GM21825 (cell line): ENCODE results near the gene COPB2.
"Not testable (repeated sequence)": the region's sequence is repeated elsewhere in the genome, so short reads cannot be mapped to it uniquely, and the experiment has no call there.

Experiments used
- ATAC-seq: cut with Tn5 transposase; IDR thresholded peaks from one replicate; pipeline ENCODE4 v1.9.1; 2021; ENCODE audit warnings: mild to moderate bottlenecking, moderate library complexity; ENCODE audit not compliant: unreplicated experiment

The COPB2 gene

GRCh38 chr3:139389552-139390368 is at the start of gene COPB2:
Gene COPB2, minus strand, starts transcription at chr3:139389647. Its CDS starts 97 bp downstream, at chr3:139389550.
- ATAC-seq: peak; percentile 98

GRCh38 chr3:139434764-139435307 is 45.4 kb upstream of the COPB2 start:
- ATAC-seq: no peak

- no peak for ATAC-seq
Observed at GRCh38 chr3:139434228-139434627, 44.8 kb upstream of the COPB2 start.

GRCh38 chr3:139433089-139433488 is 43.6 kb upstream of the COPB2 start:
- ATAC-seq: no peak

- no peak for ATAC-seq
Observed at GRCh38 chr3:139430493-139430892, 41.0 kb upstream of the COPB2 start.

- no peak for ATAC-seq
Observed at GRCh38 chr3:139427283-139428060, 38.0 kb upstream of the COPB2 start.

- ATAC-seq: no peak
Observed at GRCh38 chr3:139425745-139426400, 36.4 kb upstream of the COPB2 start.

GRCh38 chr3:139423232-139423631 is 33.8 kb upstream of the COPB2 start:
- ATAC-seq: no peak

- ATAC-seq: no peak
Observed at GRCh38 chr3:139421460-139421859, 32.0 kb upstream of the COPB2 start.

GRCh38 chr3:139421040-139421439 is 31.6 kb upstream of the COPB2 start:
- no peak for ATAC-seq

GRCh38 chr3:139418144-139418543 is 28.7 kb upstream of the COPB2 start:
- ATAC-seq: no peak

GRCh38 chr3:139416275-139416674 is 26.8 kb upstream of the COPB2 start:
- no peak for ATAC-seq

GRCh38 chr3:139414608-139415224 is 25.3 kb upstream of the COPB2 start:
- ATAC-seq: no peak

- not testable (repeated sequence) for ATAC-seq
Observed at GRCh38 chr3:139412891-139413290, 23.4 kb upstream of the COPB2 start.

GRCh38 chr3:139401155-139401554 is 11.7 kb upstream of the COPB2 start:
- not testable (repeated sequence) for ATAC-seq

GRCh38 chr3:139396707-139397106 is 7.3 kb upstream of the COPB2 start:
- no peak for ATAC-seq

- no peak for ATAC-seq
Observed at GRCh38 chr3:139394116-139394515, 4.7 kb upstream of the COPB2 start.

- ATAC-seq: no peak
Observed at GRCh38 chr3:139388821-139389551, 461 bp downstream of the COPB2 start.

- no peak for ATAC-seq
Observed at GRCh38 chr3:139388077-139388476, 1.4 kb downstream of the COPB2 start.

- ATAC-seq: not testable (repeated sequence)
Observed at GRCh38 chr3:139382291-139382690, 7.2 kb downstream of the COPB2 start.
